ENCODE measurements around the gene SYT2. TPM values are rescaled to one million over a fixed set of nuclear protein-coding genes. Genes with fewer than 3 reads are reported as not detected.

SYT2 gene
- total and polyA plus RNA-seq, 10 of the 15 experiments (the other 5 are each of a cell fraction or from before 2014, with no cell fraction given) = not detected

- ATAC-seq (no peak), FAIRE-seq (no peak), DNase-seq (ENCODE audit: low read depth, low spot score) (no peak)
- H3K9ac ChIP-seq (ENCODE audit: control insufficient read depth, insufficient read depth, low read length) = no peak overlapping the region
- no peak overlapping the region for H3K4me2 ChIP-seq (ENCODE audit: control insufficient read depth, insufficient read depth)
- H3K4me3 ChIP-seq = no peak overlapping the region
- H3K36me3 ChIP-seq (ENCODE audit: control insufficient read depth in 2 of 2, insufficient read depth in 2 of 2, low read length in 1 of 2) = no peaks in the 10 kb centered on the region
- ChIA-PET POLR2A (no interaction called here), CTCF (interaction anchor here (0.5 to 5.0 kb wide), 10 partner anchors 8 to 309 kb away, joined by 3 to 27 read pairs (median 4); no protein-coding TSS in a partner anchor), SMC1A (ENCODE audit: uncharacterized antibody, unreplicated experiment) (interaction anchor here (0.7 to 1.9 kb wide), 8 partner anchors 8 to 141 kb away, joined by 3 to 7 read pairs (median 5); no protein-coding TSS in a partner anchor), RAD21 (ENCODE audit: unreplicated experiment) (interaction anchor here (0.6 to 3.4 kb wide), 6 partner anchors 12 to 236 kb away, joined by 3 to 11 read pairs (median 3); partner anchors contain the start of gene UBE2T)
- no peak overlapping the region for H2AFZ ChIP-seq (ENCODE audit: control insufficient read depth, low read depth, low read length)
- TF ChIP-seq IKZF1 (conservative IDR thresholded peaks at IDR 0.05) (no peak), USF1 (IDR thresholded peaks at IDR 0.05; ENCODE audit: borderline replicate concordance, extremely low read length, insufficient read depth, low read depth, low read length) (no peak), SP1 (IDR thresholded peaks at IDR 0.05; ENCODE audit: low read depth, low read length) (no peak), RAD51 (IDR thresholded peaks at IDR 0.05) (no peak), CEBPB (IDR thresholded peaks at IDR 0.05; ENCODE audit: borderline replicate concordance in 1 of 2, low read depth in 2 of 2, low read length in 2 of 2) (no peak), SMARCA5 (IDR thresholded peaks at IDR 0.05) (no peak), STAT1 (conservative IDR thresholded peaks at IDR 0.05) (no peak), GATAD2B (conservative IDR thresholded peaks at IDR 0.05; ENCODE audit: low read depth) (no peak)
- H3K79me2 ChIP-seq (ENCODE audit: control insufficient read depth, insufficient read depth, low read length) = no peaks in the 10 kb centered on the region
- intact Hi-C loops (cut with micrococcal nuclease; ENCODE audit: unreplicated experiment) (loop anchor here (10.0 kb wide), 1 partner anchor 137 kb away; the partner anchor contains the start of gene SYT2), in situ Hi-C loops (cut with MboI) (no loop called here)
- no TSS peak for BruUV-seq (replicated peaks)
- no peaks in the 10 kb centered on the region; the same call in 1 of the 2 replicates for H4K20me1 ChIP-seq (ENCODE audit: control insufficient read depth, insufficient read depth)
- no peaks in the 10 kb centered on the region for H3K4me1 ChIP-seq (ENCODE audit: control insufficient read depth, insufficient read depth, low read length)
- H3K27ac ChIP-seq (ENCODE audit: control insufficient read depth, insufficient read depth) = no peak overlapping the region
- H3K27me3 ChIP-seq (replicated peaks in 1 of 2; ENCODE audit: control insufficient read depth in 2 of 2, insufficient read depth in 2 of 2, low read length in 1 of 2) = no peaks in the 10 kb centered on the region
- WGBS (ENCODE audit: insufficient coverage, insufficient replicate concordance, low lambda C conversion rate, missing lambda C conversion rate) = 90% methylated on average over 4 of the region's 4 CpGs
- H3K9me3 ChIP-seq (replicated peaks; ENCODE audit: control insufficient read depth, insufficient read depth, low read length) = no peaks in the 10 kb centered on the region
These were observed 132.2 kb downstream of the SYT2 start for GRCh38 chr1:202578001-202578504.
